ENCODE data around the gene BANP.

BANP gene

DNA sequence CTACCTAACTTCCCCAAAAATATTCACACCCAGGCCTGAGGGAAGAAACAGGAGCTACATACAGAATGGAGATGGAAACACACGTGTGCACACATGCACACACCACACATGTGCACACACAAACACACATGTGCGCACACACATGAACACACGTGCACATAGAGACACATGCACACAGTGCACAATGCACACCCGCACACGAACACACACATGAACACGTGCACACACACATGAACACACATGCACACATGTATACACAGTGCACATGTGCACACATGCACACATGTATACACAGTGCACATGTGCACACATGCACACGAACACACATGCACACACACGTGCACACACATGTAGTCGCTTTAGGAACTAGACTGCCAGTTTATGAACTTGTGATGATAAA lies 33.7 kb upstream of the BANP start:
- H3K27ac ChIP-seq (ENCODE audit: insufficient read depth, low read depth, low read length, poor library complexity, severe bottlenecking): no peak overlapping the region
- no peaks in the 10 kb centered on the region for H3K4me1 ChIP-seq (ENCODE audit: control insufficient read depth, insufficient read depth, low read length)
- 88% methylated on average over 9 of the region's 9 CpGs for WGBS, 2 experiments
- no peak overlapping the region for H3K4me3 ChIP-seq (ENCODE audit: insufficient read depth, low read depth, low read length)
- no peaks in the 10 kb centered on the region for H3K27me3 ChIP-seq (ENCODE audit: control insufficient read depth, insufficient read depth, low read length, poor library complexity, severe bottlenecking)
- H3K9me3 ChIP-seq (ENCODE audit: control insufficient read depth, low read length): no peaks in the 10 kb centered on the region
- no peaks in the 10 kb centered on the region for H3K36me3 ChIP-seq (ENCODE audit: control insufficient read depth, insufficient read depth, low read length)

DNA sequence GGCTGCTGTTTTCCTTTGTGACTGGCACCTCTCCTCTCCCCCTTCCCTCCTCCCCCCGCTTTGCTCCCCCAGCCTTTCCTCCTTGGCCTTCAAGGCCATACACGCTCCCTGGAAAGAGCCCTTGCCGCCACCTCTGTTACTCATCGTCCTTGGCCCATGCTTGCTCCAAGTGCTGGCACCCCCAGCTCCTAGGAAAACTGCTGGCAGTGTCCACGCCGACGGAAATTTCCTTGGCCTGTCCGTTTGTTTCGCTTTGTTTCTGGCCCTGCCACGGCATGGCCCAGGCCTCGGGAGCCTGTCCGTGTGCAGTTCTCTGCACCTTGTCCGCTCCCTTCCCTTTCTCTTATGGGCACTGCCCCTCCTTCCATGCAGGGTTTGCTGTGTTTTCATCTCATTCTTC lies 32.9 kb upstream of the BANP start:
- no peaks in the 10 kb centered on the region for H3K4me1 ChIP-seq (ENCODE audit: control insufficient read depth, insufficient read depth, low read length)
- H3K4me3 ChIP-seq (ENCODE audit: insufficient read depth, low read depth, low read length): no peak overlapping the region
- 92 to 93% methylated on average over 13 of the region's 13 CpGs for WGBS, 2 experiments
- H3K36me3 ChIP-seq (ENCODE audit: control insufficient read depth, insufficient read depth, low read length): no peaks in the 10 kb centered on the region
- H3K27ac ChIP-seq (ENCODE audit: insufficient read depth, low read depth, low read length, poor library complexity, severe bottlenecking): no peak overlapping the region
- no peaks in the 10 kb centered on the region for H3K27me3 ChIP-seq (ENCODE audit: control insufficient read depth, insufficient read depth, low read length, poor library complexity, severe bottlenecking)
- no peaks in the 10 kb centered on the region for H3K9me3 ChIP-seq (ENCODE audit: control insufficient read depth, low read length)

DNA sequence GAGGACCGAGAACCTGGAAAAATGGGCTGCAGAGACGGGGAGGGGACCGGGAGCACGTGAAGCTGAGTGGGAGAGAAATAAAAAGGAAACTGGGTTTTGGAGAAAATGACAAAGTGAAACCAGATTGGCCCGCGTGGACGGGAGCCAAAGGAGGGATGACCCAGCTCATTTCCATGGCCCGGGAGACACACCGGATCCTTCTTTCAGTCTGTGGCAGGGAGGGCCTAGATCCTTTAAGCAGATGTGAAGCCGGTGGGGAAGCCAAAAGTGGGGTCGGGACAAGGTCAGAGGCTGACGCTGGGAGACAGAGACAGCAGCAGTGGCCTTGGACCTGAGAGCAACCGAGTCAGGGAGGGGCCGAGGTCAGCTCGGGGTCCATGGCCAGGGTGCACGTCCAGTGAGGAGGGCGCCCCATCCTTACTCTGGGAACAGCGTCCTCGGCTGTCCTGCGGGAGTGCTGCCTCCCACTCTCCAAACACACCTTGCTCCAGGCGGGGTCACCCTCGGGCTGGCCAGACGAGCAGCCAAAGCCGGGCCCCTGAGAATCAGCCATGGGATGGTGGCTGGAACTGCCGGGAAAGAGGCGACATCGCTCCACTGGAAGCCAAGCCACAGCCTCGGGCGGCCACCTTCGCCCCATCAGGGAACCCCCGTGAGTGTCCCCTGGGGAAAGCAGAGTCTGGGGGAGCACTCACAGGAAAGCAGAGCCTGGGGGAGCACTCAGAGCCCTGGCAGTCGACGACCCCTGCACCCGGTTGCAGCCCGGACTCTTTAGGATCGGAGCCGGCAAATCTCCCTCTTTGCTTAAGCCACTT lies 32.2 kb upstream of the BANP start:
- Histone ChIP-seq H3K27ac (ENCODE audit: insufficient read depth, low read depth, low read length, poor library complexity, severe bottlenecking) (no peak overlapping the region), H3K36me3 (ENCODE audit: control insufficient read depth, insufficient read depth, low read length) (no peaks in the 10 kb centered on the region), H3K9me3 (ENCODE audit: control insufficient read depth, low read length) (no peaks in the 10 kb centered on the region), H3K4me3 (ENCODE audit: insufficient read depth, low read depth, low read length) (no peak overlapping the region), H3K27me3 (ENCODE audit: control insufficient read depth, insufficient read depth, low read length, poor library complexity, severe bottlenecking) (no peaks in the 10 kb centered on the region), H3K4me1 (ENCODE audit: control insufficient read depth, insufficient read depth, low read length) (no peaks in the 10 kb centered on the region)
- 90% methylated on average over 37 of the region's 37 CpGs for WGBS, 2 experiments

DNA sequence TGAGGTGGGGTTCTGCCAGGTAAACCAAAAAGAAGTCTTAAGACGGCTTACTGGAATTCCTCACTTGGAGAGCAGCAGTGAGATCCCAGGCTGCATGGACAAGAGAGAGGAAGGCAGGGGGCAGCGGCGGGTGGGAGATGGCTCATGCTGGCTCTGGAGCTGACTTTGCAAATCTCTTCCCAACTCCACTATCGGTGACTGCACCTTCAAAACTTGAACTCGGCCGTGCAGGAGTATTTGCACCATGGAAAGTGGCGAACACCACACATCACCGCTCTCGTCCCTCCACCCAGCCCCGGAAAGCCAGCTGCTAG lies 31.6 kb upstream of the BANP start:
- WGBS, 2 experiments: 81 to 82% methylated on average over 10 of the region's 10 CpGs
- Histone ChIP-seq H3K27ac (ENCODE audit: insufficient read depth, low read depth, low read length, poor library complexity, severe bottlenecking) (no peak overlapping the region), H3K4me1 (ENCODE audit: control insufficient read depth, insufficient read depth, low read length) (peaks cover 5% of the 10 kb centered on the region), H3K36me3 (ENCODE audit: control insufficient read depth, insufficient read depth, low read length) (no peaks in the 10 kb centered on the region), H3K27me3 (ENCODE audit: control insufficient read depth, insufficient read depth, low read length, poor library complexity, severe bottlenecking) (no peaks in the 10 kb centered on the region), H3K9me3 (ENCODE audit: control insufficient read depth, low read length) (no peaks in the 10 kb centered on the region), H3K4me3 (ENCODE audit: insufficient read depth, low read depth, low read length) (no peak overlapping the region)

DNA sequence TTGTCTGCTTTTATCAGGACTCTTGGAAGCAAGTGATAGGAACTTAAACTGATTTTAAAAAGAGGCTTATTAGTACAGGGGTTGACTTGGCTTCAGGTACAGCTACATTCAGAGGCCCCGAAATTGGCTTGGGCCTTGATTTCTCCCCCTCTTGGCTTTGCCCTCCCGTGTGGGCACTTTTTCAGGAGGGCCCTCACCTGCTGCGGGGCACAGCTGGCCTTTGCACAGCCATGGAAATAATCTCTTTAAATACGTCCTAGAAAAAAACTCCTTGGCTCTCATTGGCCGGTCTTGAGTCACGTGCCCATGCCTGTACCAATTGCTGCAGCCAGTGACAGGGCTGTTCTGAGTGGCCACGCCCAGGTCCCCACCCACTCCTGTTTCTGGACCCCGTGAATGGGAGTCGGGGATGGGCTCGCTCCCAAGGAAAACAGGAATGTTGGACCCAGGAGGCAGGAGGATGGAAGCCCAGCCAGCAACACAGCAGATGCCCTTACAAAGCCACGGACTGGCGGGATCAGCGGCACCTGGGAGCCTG lies 29.9 kb upstream of the BANP start:
- Histone ChIP-seq H3K36me3 (ENCODE audit: control insufficient read depth, insufficient read depth, low read length) (no peaks in the 10 kb centered on the region), H3K27ac (ENCODE audit: insufficient read depth, low read depth, low read length, poor library complexity, severe bottlenecking) (no peak overlapping the region), H3K4me3 (ENCODE audit: insufficient read depth, low read depth, low read length) (no peak overlapping the region), H3K27me3 (ENCODE audit: control insufficient read depth, insufficient read depth, low read length, poor library complexity, severe bottlenecking) (no peaks in the 10 kb centered on the region), H3K9me3 (ENCODE audit: control insufficient read depth, low read length) (no peaks in the 10 kb centered on the region), H3K4me1 (ENCODE audit: control insufficient read depth, insufficient read depth, low read length) (peaks cover 7% of the 10 kb centered on the region)
- 92% methylated on average over 13 of the region's 13 CpGs for WGBS, 2 experiments

DNA sequence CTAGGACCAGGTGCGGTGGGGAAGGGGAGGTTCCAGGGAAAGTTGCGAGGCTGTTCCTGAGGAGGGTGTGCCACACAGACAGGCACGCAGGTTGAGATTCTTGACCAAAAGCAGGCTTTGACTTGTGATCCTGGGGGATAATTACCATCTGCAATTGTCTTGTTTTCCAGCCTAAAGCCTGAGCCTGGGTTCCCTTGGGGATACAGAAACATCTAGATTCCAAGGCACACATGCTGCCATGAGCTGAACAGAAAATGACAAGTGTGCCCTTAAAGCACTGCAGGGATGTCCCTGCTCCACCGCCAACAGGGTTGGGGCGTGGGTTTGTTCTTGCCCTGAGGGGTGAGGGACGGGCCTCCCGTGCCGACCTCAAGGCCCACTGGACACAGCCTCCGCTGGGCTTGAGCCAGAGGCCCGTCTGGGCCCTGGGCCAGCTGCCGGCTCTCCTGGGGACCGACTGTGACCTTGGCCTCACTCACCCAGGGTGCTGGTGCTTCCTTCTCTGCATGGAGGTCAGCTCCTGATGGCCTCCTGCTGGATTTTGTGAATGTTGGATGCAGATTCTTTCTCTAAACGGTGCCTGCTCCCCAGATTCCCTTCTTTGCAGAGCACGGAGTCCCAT lies 28.9 kb upstream of the BANP start:
- no peaks in the 10 kb centered on the region for H3K36me3 ChIP-seq (ENCODE audit: control insufficient read depth, insufficient read depth, low read length)
- no peaks in the 10 kb centered on the region for H3K27me3 ChIP-seq (ENCODE audit: control insufficient read depth, insufficient read depth, low read length, poor library complexity, severe bottlenecking)
- no peak overlapping the region for H3K27ac ChIP-seq (ENCODE audit: insufficient read depth, low read depth, low read length, poor library complexity, severe bottlenecking)
- no peaks in the 10 kb centered on the region for H3K9me3 ChIP-seq (ENCODE audit: control insufficient read depth, low read length)
- no peak overlapping the region for H3K4me3 ChIP-seq (ENCODE audit: insufficient read depth, low read depth, low read length)
- 89 to 91% methylated on average over 14 of the region's 14 CpGs for WGBS, 2 experiments
- H3K4me1 ChIP-seq (ENCODE audit: control insufficient read depth, insufficient read depth, low read length): peaks cover 7% of the 10 kb centered on the region

DNA sequence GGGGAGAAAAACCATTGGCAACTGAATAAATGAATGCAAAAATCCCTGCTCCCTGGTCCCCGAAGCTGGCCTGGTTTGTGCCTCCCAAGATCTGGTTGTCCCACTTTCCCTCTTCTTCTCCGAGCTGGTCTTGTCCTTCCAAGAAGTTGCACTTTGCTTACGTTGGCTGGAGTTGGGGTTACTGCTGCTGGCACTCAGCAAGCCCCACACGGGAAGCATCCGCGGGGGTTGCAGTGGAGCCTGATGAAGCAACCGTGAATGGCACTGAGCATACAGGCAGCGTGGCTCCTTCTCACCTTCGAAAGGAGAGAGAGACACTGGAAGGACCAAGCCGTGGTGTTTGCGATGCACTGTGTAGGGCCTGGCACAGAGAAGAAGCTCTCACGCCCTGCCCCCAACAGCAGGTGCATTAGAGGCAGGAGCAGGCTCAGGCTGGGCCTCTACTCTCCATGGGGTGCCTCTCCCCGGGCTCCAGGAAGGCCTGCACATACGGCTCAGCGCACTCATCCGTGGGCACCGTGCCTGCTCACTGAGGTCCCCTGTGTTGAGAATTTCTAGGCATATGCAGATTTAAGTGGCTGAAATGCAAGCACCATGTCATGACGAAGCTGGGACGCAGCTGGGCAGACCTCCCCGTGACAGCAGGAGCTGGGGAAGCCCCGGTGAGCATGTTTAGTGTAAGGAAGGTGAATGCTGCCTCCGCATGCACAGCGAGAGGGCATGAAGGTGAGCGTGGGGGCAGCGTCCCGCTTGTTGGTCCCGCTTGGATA lies 27.0 kb upstream of the BANP start:
- Histone ChIP-seq H3K27ac (ENCODE audit: insufficient read depth, low read depth, low read length, poor library complexity, severe bottlenecking) (no peak overlapping the region), H3K4me3 (ENCODE audit: insufficient read depth, low read depth, low read length) (no peak overlapping the region), H3K36me3 (ENCODE audit: control insufficient read depth, insufficient read depth, low read length) (no peaks in the 10 kb centered on the region), H3K27me3 (ENCODE audit: control insufficient read depth, insufficient read depth, low read length, poor library complexity, severe bottlenecking) (no peaks in the 10 kb centered on the region), H3K9me3 (ENCODE audit: control insufficient read depth, low read length) (no peaks in the 10 kb centered on the region), H3K4me1 (ENCODE audit: control insufficient read depth, insufficient read depth, low read length) (peaks cover 7% of the 10 kb centered on the region)
- 82 to 84% methylated on average over 27 of the region's 27 CpGs for WGBS, 2 experiments

DNA sequence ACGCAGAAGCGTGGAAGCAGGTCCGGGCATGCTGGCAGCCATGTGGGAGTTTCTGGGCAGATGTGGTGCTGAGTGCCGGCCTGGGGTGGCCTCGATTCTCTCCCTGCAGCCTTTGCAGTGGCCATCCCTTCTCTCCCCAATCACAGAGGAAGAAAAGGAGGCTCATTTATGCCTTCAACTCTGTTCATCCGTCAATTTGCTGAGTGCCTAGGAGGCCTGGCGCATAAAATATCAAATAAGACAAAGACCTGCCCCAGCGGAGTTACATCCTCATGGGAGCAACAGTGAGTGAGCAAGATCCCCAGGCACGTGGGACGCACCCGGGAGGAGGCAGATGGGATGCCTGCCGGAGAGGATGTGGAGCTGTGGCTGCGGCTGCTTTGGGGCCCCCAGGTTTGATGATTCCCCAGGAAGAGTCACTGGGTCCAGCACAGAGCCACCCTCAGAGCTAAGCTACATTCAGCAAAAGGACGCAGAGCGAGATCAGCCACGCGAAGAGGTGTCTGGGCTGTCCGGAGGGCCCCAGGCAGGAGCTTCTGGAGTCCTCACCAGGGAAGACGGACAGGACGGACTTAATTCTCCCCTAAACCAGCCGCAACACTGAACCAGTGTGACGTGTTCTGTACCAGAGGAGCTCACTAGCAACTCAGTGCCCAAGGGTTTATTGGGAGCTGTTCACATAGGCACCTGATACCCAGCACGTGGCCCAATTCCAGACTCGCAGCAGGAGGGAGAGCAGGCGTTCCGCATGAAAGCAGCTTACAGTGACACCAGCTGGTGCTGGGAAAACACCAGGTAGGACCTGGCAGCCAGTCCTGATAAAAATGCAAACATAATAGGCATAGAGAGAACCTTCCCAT lies 26.2 kb upstream of the BANP start:
- no peaks in the 10 kb centered on the region for H3K9me3 ChIP-seq (ENCODE audit: control insufficient read depth, low read length)
- no peaks in the 10 kb centered on the region for H3K36me3 ChIP-seq (ENCODE audit: control insufficient read depth, insufficient read depth, low read length)
- H3K27ac ChIP-seq (ENCODE audit: insufficient read depth, low read depth, low read length, poor library complexity, severe bottlenecking): no peak overlapping the region
- H3K4me3 ChIP-seq (ENCODE audit: insufficient read depth, low read depth, low read length): no peak overlapping the region
- H3K4me1 ChIP-seq (ENCODE audit: control insufficient read depth, insufficient read depth, low read length): peaks cover 7% of the 10 kb centered on the region
- WGBS, 2 experiments: 90 to 93% methylated on average over 26 of the region's 26 CpGs
- no peaks in the 10 kb centered on the region for H3K27me3 ChIP-seq (ENCODE audit: control insufficient read depth, insufficient read depth, low read length, poor library complexity, severe bottlenecking)

DNA sequence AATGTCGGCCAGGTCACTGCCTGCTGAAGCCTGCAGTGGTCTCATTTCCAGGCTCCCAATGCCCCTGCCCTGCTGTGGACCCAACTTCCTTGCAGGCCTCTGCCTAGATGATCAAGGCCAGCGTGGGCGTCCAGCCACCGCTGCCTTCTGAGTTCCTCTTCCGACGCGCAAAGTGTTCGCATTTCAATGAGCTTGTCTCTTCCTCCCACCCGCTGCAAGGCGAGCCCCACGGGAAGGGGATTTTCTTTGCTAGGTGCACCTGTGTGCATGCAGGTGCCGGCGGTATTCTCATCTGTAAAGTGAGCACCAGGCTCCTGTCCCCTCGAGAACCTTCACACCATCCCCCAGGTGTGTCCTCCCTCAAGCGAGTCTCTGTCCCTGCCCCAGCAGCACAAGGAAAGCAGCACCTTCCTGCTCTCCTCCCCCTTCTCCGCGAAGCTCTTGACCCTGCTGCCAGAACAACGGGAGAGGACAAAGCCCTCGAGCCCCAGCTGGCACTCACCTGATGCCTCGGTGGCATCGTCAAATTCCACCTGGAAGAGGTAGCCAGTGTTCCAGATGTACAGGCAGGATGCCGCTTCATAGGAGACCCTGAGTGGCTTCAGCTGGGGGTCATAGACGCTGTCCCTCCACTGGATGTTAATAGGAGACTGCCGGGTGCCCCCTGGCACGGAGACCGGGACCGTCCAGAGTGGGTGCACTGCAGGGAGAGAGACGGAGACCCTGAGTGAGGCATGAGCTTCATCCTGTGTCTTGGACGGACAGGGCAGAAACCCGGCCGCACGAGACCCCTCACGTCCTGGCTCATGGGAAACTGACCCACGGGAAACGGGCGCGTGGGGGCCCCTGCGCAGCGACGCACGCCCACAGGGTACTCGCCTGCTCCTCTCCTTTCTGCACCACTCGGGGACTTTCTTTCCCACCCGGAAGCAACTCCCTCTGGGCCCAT lies 24.7 kb upstream of the BANP start:
- Histone ChIP-seq H3K27me3 (ENCODE audit: control insufficient read depth, insufficient read depth, low read length, poor library complexity, severe bottlenecking) (no peaks in the 10 kb centered on the region), H3K36me3 (ENCODE audit: control insufficient read depth, insufficient read depth, low read length) (no peaks in the 10 kb centered on the region), H3K4me1 (ENCODE audit: control insufficient read depth, insufficient read depth, low read length) (peaks cover 9% of the 10 kb centered on the region), H3K9me3 (ENCODE audit: control insufficient read depth, low read length) (no peaks in the 10 kb centered on the region), H3K4me3 (ENCODE audit: insufficient read depth, low read depth, low read length) (no peak overlapping the region), H3K27ac (ENCODE audit: insufficient read depth, low read depth, low read length, poor library complexity, severe bottlenecking) (no peak overlapping the region)
- WGBS, 2 experiments: 88 to 90% methylated on average over 44 of the region's 44 CpGs
